Lung (tissue), 12 donors: ENCODE data around the gene UAP1L1. TPM values are rescaled to one million over a fixed set of nuclear protein-coding genes. Genes with fewer than 3 reads are reported as not detected.
"Not testable (repeated sequence)": the region's sequence is repeated elsewhere in the genome, so short reads cannot be mapped to it uniquely, and the experiment has no call there.

ENCODE experiments used
- ATAC-seq: fragments of 200-7000 bp; cut with Tn5 transposase; one replicate; pipeline ENCODE4 v1.9.1; 2020; ENCODE audit warnings: moderate number of reproducible peaks; ENCODE audit not compliant: insufficient read depth, low FRiP score
- DNase-seq, 3 donors: peaks; one replicate each; pipeline ENCODE4 v3.0.0-alpha.2; 2013 to 2017
- H3K27ac ChIP-seq, 2 donors: one replicate each; pipeline ENCODE4 v1.5.1; 2013; ENCODE audit warnings: mild to moderate bottlenecking in 2 of 2, moderate library complexity in 2 of 2, control low read depth in 1 of 2, inconsistent platforms in 1 of 2, low read depth in 1 of 2, low read length in 1 of 2
- H3K27me3 ChIP-seq, 3 donors: one replicate each; pipeline ENCODE4 v1.5.1; 2013; ENCODE audit warnings: low read length in 2 of 3; ENCODE audit not compliant: control insufficient read depth in 3 of 3, insufficient read depth in 3 of 3
- H3K36me3 ChIP-seq, 4 donors: one replicate each; pipeline ENCODE4 v1.5.1; 2013; ENCODE audit warnings: low read length in 4 of 4, mild to moderate bottlenecking in 1 of 4, moderate library complexity in 1 of 4; ENCODE audit not compliant: control insufficient read depth in 4 of 4, insufficient read depth in 4 of 4
- H3K4me1 ChIP-seq, 5 donors: one replicate each; pipeline ENCODE4 v1.5.1; 2013; ENCODE audit warnings: low read length in 5 of 5, mild to moderate bottlenecking in 2 of 5, moderate library complexity in 1 of 5; ENCODE audit not compliant: control insufficient read depth in 5 of 5, insufficient read depth in 5 of 5
- H3K4me3 ChIP-seq: one replicate; pipeline ENCODE4 v1.5.1; 2013; ENCODE audit warnings: mild to moderate bottlenecking, control low read depth, moderate library complexity
- H3K9ac ChIP-seq, 2 donors: one replicate each; pipeline ENCODE4 v1.5.1; 2013; ENCODE audit warnings: low read length in 2 of 2, control low read depth in 1 of 2; ENCODE audit not compliant: insufficient read depth in 1 of 2
- H3K9me3 ChIP-seq, 4 donors: one replicate each; pipeline ENCODE4 v1.5.1; 2013; ENCODE audit warnings: low read length in 3 of 4, mild to moderate bottlenecking in 1 of 4, moderate library complexity in 1 of 4; ENCODE audit not compliant: control insufficient read depth in 4 of 4, insufficient read depth in 3 of 4
- WGBS, 2 donors: extraction: QIAGEN DNeasy Blood & Tissue Kit; methylation state at CpG; one replicate each; pipeline ENCODE4 v1.1.7; 2013; 5-methylcytosine and 5-hydroxymethylcytosine counted together
- polyA plus RNA-seq, 2 donors: library from polyadenylated mRNA; stranded (reverse); fragments of 200-250 nt; gene quantifications; one replicate each; pipeline ENCODE4 v1.2.1, GENCODE V29; 2013
- total RNA-seq, 2 donors: library from RNA; depleted of rRNA in 1 of 2; stranded (reverse); fragments of >200 nt in 1 of 2; gene quantifications; one replicate each; pipeline ENCODE4 v1.2.1, GENCODE V29; 2014 to 2021
- TF ChIP-seq, protein P1 (sequence below): IDR thresholded peaks from 2 replicates; pipeline ENCODE4 v1.5.1; 2012; ENCODE audit warnings: mild to moderate bottlenecking; ENCODE audit errors: control extremely low read depth, extremely low read depth
- donor health status: control.
- donor health status: control.
- donor health status: Bipolar disorder and iron deficiency.
- donor health status: healthy.
- donor health status: DM: yes; HTN: yes; CAD: no.

Gene UAP1L1
- total and polyA plus RNA-seq, 4 donors = 12.2 to 35.5 (median 17.1) TPM

DNA sequence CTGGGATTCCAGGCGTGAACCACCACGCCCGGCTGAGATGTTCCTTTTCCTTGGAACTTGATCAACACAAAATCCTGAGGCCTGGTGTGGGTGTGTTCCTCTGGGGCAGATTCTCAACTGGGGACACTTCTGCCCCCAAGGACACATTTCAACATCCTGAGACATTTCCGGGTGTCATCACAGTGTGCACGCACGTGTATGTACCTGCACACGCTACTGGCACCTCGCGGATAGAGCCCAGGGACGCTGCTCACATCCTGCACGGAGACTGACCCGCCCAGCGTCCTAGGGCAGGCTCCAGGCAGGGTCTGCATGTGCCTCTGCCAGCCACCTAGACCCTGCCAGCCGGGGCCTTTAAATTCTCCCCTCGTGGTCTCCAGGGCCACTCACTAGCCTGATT lies 14.9 kb upstream of the UAP1L1 start:
- Histone ChIP-seq H3K4me1 (peaks cover 0 to 3% (median 0%) of the 10 kb centered on the region in 5 donors), H3K27ac (no peak overlapping the region), H3K9ac (no peak overlapping the region), H3K9me3 (no peaks in the 10 kb centered on the region), H3K27me3 (peaks cover 0 to 3% (median 0%) of the 10 kb centered on the region in 3 donors), H3K4me3 (no peak overlapping the region), H3K36me3 (no peaks in the 10 kb centered on the region)
- TF ChIP-seq, protein P1, sequence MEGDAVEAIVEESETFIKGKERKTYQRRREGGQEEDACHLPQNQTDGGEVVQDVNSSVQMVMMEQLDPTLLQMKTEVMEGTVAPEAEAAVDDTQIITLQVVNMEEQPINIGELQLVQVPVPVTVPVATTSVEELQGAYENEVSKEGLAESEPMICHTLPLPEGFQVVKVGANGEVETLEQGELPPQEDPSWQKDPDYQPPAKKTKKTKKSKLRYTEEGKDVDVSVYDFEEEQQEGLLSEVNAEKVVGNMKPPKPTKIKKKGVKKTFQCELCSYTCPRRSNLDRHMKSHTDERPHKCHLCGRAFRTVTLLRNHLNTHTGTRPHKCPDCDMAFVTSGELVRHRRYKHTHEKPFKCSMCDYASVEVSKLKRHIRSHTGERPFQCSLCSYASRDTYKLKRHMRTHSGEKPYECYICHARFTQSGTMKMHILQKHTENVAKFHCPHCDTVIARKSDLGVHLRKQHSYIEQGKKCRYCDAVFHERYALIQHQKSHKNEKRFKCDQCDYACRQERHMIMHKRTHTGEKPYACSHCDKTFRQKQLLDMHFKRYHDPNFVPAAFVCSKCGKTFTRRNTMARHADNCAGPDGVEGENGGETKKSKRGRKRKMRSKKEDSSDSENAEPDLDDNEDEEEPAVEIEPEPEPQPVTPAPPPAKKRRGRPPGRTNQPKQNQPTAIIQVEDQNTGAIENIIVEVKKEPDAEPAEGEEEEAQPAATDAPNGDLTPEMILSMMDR = no peak
- WGBS, 2 donors = 84 to 88% methylated on average over 15 of the region's 15 CpGs
- ATAC-seq (no peak), DNase-seq (no peak)

DNA sequence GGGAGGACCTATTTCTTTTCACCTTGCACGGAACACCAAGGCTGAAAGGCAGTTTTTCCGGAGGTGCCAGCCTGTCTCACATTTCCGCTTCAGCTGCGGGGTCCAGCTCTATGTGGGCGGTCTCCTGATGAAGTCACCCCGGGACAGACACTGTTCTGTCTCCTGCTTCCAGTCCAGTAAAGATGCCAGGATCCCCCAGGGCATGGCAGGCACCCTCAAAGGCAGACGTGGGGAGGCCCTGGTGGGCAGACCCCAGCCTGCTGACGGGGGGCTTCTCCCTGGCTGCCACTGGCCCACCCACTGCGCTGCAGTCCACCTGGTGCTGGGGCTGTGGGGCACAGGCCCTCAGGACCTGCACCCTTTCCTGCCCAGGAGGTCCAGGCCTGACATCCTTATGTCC lies 14.5 kb upstream of the UAP1L1 start:
- not testable (repeated sequence) for H3K9me3 ChIP-seq, H3K4me1 ChIP-seq, H3K27me3 ChIP-seq, ATAC-seq, H3K27ac ChIP-seq, H3K9ac ChIP-seq, H3K4me3 ChIP-seq, H3K36me3 ChIP-seq, DNase-seq
- 93 to 94% methylated on average over 6 to 9 of the region's 9 CpGs for WGBS, 2 donors

GRCh38 chr9:137063311-137064026 lies 13.8 kb upstream of the UAP1L1 start:
- TF ChIP-seq, protein P1 = no peak
- Histone ChIP-seq H3K4me1 (peaks cover 0 to 2% (median 2%) of the 10 kb centered on the region in 5 donors), H3K27me3 (no peaks in the 10 kb centered on the region), H3K36me3 (no peaks in the 10 kb centered on the region), H3K9ac (no peak overlapping the region), H3K27ac (no peak overlapping the region), H3K9me3 (no peaks in the 10 kb centered on the region), H3K4me3 (no peak overlapping the region)
- ATAC-seq = no peak
- 88% methylated on average over 26 of the region's 26 CpGs for WGBS, 2 donors
- DNase-seq = no peak

GRCh38 chr9:137064027-137064879 lies 13.1 kb upstream of the UAP1L1 start:
- ATAC-seq = no peak

More at GRCh38 chr9:137064027-137064879, 13.1 kb upstream of the UAP1L1 start:
- Histone ChIP-seq H3K4me1 (peaks cover 0 to 9% (median 0%) of the 10 kb centered on the region in 5 donors), H3K9ac (no peak overlapping the region), H3K27me3 (no peaks in the 10 kb centered on the region), H3K4me3 (no peak overlapping the region), H3K36me3 (no peaks in the 10 kb centered on the region), H3K9me3 (no peaks in the 10 kb centered on the region), H3K27ac (no peak overlapping the region)
- DNase-seq = peak; percentile 45 to 68 (median 55)
- 53 to 57% methylated on average over 53 to 55 of the region's 55 CpGs for WGBS, 2 donors
- TF ChIP-seq, protein P1 = peak; percentile 75
